AG09319 (cell line): Measurements from ENCODE around the gene CROCC2.

Experiments
- DNase-seq: peaks from one replicate; pipeline ENCODE4 v3.0.0-alpha.2; 2010; ENCODE audit warnings: low read depth; ENCODE audit errors: extremely low read depth
- TF ChIP-seq, protein P1 (sequence below): IDR thresholded peaks from 2 replicates; pipeline ENCODE4 v1.5.1; 2011; ENCODE audit warnings: low read depth, mild to moderate bottlenecking, inconsistent platforms, low read length, moderate library complexity

Gene CROCC2

DNA sequence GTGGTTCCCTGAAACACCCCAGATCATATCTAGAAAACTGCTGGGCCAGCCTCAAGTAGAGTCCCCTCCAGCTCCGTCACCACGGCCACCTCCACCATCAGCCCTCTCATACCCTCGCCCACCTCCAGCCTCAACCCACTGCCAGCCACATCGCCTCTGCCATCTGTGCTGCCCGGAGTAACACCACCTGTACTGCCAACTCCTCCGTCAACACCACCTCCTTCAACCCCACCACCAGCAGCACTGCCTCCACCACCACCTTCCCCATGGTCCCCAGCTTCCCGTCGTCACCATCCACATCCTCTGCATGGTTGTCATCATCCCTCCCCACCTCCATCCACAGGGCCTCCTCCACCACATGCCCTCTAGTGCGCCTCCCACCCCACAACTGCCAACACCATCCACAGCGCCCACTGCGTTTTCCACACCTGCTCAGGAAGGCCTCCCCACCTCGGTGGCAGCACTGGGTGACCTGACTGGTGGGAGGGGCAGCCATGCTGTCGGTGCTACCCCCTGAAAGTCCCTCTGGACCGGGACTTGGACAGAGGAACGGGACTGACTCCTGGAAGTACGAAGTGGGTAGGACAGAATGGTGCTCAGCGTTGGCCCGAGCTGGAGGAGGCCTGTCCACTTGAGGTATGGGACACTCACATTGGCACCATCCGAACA lies 93.9 kb downstream of the CROCC2 start:
- TF ChIP-seq, protein P1, sequence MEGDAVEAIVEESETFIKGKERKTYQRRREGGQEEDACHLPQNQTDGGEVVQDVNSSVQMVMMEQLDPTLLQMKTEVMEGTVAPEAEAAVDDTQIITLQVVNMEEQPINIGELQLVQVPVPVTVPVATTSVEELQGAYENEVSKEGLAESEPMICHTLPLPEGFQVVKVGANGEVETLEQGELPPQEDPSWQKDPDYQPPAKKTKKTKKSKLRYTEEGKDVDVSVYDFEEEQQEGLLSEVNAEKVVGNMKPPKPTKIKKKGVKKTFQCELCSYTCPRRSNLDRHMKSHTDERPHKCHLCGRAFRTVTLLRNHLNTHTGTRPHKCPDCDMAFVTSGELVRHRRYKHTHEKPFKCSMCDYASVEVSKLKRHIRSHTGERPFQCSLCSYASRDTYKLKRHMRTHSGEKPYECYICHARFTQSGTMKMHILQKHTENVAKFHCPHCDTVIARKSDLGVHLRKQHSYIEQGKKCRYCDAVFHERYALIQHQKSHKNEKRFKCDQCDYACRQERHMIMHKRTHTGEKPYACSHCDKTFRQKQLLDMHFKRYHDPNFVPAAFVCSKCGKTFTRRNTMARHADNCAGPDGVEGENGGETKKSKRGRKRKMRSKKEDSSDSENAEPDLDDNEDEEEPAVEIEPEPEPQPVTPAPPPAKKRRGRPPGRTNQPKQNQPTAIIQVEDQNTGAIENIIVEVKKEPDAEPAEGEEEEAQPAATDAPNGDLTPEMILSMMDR: no peak
- DNase-seq: no peak

DNA sequence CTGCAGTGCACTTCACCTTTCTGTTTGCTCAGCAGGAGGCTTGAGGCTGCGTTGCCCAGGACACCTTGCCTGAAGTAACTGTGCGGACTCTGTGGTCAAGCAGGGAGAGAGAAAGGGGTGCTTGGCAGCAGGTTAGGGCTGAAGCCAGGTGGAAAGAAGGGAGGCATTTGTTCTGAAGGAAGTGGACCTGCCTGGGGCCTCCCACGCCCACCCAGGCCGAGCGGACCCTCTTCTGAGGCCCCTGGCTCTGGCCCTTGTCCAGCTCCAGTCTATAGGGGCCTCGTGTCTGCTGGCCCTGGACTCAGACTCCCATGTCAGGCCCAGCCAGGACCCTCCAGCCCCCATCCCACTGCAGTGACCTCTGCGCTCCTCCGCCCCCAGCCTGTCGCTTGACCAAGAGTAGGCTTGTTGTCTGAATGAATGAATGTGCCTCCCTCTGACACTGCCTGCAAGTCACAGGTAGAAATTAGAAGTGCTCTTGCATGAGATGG lies 94.7 kb downstream of the CROCC2 start:
- DNase-seq: no peak
- TF ChIP-seq, protein P1: no peak

DNA sequence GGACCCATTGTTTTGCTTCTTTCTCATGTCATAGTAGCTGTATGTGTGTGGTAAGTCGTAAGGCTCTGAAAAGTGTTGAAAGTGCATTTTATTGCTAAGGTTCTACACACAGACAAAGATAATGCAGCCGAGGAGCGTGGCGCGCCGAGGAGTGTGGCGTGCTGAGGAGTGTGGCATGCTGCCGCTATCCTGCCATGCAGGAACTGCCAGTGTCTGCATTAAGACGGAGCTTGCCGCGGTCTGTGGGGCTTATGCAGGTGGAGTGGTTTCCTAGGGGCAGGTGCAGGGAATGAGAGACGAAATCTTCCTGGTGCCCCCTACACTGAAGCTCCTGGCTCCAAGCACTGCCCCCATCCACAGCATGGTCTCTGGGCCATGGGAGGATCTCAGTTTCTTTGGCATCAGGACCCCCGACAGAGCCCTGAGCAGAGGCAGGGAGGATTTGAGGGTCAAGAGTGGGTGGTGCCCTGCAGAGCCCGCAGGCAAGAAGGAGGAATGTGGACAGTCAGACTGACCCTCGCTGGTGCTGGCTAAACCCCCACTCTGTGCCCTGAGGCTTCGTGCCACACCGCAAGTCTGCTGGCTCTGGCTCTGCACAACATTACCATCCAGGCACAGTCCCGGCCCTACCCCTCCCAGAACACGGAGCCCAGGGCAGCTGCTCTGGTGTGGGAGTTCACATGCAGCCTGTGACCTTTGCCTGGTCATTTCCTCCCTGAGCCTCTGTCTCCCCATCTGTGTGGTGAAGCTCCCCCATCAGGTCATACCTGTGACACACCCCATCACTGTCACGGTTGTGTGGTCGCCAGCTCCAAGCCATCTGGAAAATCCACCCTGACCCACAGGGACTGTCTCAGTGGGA lies 95.5 kb downstream of the CROCC2 start:
- no peak for DNase-seq
- TF ChIP-seq, protein P1: no peak

DNA sequence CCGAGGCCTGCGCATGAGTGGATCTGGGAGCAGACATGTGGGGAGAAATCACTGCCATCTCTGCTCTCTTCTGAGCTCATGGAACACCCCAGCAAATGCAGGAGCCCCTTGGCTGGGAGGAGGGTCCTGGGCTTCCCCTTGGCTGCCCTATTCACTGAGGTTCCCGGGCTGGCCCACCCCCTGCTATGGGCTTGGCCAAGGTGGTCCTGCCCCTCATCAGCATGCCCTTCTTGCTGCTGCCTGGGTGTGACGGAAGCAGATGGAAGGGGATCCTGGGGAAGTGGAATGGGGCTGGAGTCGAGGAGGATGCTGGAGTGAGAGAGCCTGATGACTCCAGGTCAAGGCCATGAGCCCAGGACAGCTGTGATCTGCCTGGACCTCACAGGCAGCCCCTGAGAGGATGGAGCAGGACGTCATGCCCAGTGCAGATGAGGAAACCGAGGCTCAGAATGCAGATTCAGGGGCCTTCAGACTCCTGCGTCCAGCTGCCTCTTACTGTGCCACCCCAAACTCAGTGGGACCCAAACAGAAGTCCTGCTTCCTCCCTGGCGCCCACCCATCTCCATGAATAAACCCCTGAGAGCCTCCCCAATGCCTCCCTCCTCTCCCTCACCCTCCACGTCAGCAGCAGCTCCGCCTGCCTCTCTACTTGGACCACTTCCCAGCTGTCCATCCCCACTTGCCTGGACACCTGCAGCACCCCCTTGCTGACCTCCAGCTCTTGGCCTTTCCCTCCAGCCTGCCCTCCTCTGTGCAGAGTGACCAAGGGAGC lies 96.3 kb downstream of the CROCC2 start:
- TF ChIP-seq, protein P1: no peak
- DNase-seq: no peak

DNA sequence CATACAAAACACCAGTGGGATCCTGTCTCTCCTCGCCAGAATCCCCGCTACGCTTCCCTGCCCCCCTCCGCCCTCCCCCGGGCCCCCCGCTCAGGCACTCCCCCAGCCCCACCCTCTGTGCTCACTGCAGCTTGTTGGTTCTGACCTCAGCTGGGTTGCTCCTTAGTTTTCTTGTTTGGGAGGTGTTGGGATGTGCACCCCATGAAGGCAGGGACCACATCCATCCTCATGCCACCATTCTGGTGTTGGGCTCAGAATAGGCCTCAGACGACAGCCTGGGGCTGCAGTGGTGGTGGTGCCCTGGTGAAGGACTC lies 96.9 kb downstream of the CROCC2 start:
- TF ChIP-seq, protein P1: no peak
- DNase-seq: no peak

DNA sequence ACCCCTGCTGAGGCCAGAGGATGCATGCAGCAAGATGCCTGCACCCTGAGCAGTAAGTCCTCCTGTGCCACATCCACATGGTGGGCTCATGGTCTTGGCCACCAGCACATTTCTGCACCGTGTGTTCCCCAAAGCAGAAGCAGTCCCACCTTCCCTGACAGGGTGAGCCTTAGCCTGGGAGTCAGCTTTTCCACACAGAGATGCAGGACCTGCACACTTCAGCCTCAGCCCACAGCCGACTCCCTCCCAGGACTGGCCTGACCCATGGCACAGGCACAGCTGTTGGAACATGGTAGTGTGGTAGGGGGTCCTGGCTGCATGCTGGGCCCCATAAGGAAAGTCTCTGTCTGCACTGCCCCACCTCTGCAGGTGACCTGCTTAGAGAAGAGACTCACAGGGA lies 97.2 kb downstream of the CROCC2 start:
- no peak for DNase-seq
- TF ChIP-seq, protein P1: no peak
